K562 (cell line): ENCODE results near the gene TULP4. TPM values are rescaled to one million over a fixed set of nuclear protein-coding genes. Genes with fewer than 3 reads are reported as not detected.

Experiments
- ATF2 ChIP-seq: sonication (generic); formaldehyde crosslinking; IDR thresholded peaks from 2 replicates; pipeline ENCODE4 v1.8.1; 2022; ENCODE audit warnings: missing genetic modification reagents
- CREB5 ChIP-seq: fragments of 250-450 bp; sonication (Bioruptor Pico); IDR thresholded peaks from 2 replicates; pipeline ENCODE4 v1.5.0; 2020; ENCODE audit warnings: mild to moderate bottlenecking
- CTCF ChIP-seq, 3 experiments: IDR thresholded peaks in 2 of 3; conservative IDR thresholded peaks in 1 of 3; 2 replicates each; pipeline ENCODE4 v1.5.1; 2011 to 2012; ENCODE audit warnings: low read length in 3 of 3, mild to moderate bottlenecking in 3 of 3, control low read depth in 2 of 3, improper control_type of control experiment in 1 of 3, inconsistent platforms in 1 of 3, low read depth in 1 of 3, mixed read lengths in 1 of 3, moderate library complexity in 1 of 3; ENCODE audit not compliant: insufficient read depth in 2 of 3
- DLX4 ChIP-seq: fragments of 250-450 bp; sonication (Bioruptor Pico); IDR thresholded peaks from 2 replicates; pipeline ENCODE4 v1.6.1; 2021; ENCODE audit warnings: mild to moderate bottlenecking
- FOXP4 ChIP-seq: sonication (generic); formaldehyde crosslinking; IDR thresholded peaks from 2 replicates; pipeline ENCODE4 v1.8.0; 2022; ENCODE audit warnings: mild to moderate bottlenecking, missing genetic modification reagents, borderline replicate concordance
- MBD1 ChIP-seq: fragments of 250-450 bp; sonication (Bioruptor Pico); IDR thresholded peaks from 2 replicates; pipeline ENCODE4 v1.8.0; 2022; ENCODE audit warnings: inconsistent platforms
- NR2C1 ChIP-seq, 2 experiments: fragments of 450-650 bp; IDR thresholded peaks; 2 replicates each; pipeline ENCODE4 v1.6.1; 2017; ENCODE audit warnings: mild to moderate bottlenecking in 2 of 2, antibody characterized with exemption in 1 of 2, inconsistent platforms in 1 of 2, missing compliant biosample characterization in 1 of 2, missing genetic modification characterization in 1 of 2
- STAT5A ChIP-seq: IDR thresholded peaks from 2 replicates; pipeline ENCODE4 v1.6.1; 2012; ENCODE audit warnings: low read length, inconsistent platforms, borderline replicate concordance
- TEAD1 ChIP-seq, 2 experiments: fragments of 450-650 bp in 1 of 2; sonication (generic) in 1 of 2; formaldehyde crosslinking; IDR thresholded peaks; 2 replicates each; pipeline versions ENCODE4 v1.4.0 to v1.8.0; 2020 to 2022; ENCODE audit warnings: mild to moderate bottlenecking in 2 of 2, missing genetic modification reagents in 1 of 2
- THAP7 ChIP-seq: fragments of 250-450 bp; sonication (Bioruptor Pico); IDR thresholded peaks from 2 replicates; pipeline ENCODE4 v1.5.0; 2021
- THRAP3 ChIP-seq: fragments of 450-650 bp; IDR thresholded peaks from 2 replicates; pipeline ENCODE4 v1.6.1; 2016; ENCODE audit warnings: mild to moderate bottlenecking, inconsistent platforms, borderline replicate concordance
- ZNF12 ChIP-seq: sonication (generic); formaldehyde crosslinking; IDR thresholded peaks from 2 replicates; pipeline ENCODE4 v1.4.0; 2020; ENCODE audit warnings: mild to moderate bottlenecking, missing genetic modification reagents
- ZNF316 ChIP-seq: fragments of 450-650 bp; IDR thresholded peaks from 2 replicates; pipeline ENCODE4 v1.6.1; 2016
- polyA plus RNA-seq, 8 experiments: library from polyadenylated mRNA; depleted of rRNA in 4 of 8; stranded (reverse) in 5 of 8; unstranded in 3 of 8; fragments of >200 nt; fragmentation: Nextera tagmentation in 2 of 8; fragmentation: Illumina TruSeq in 1 of 8; extraction: Ambion mirVana in 2 of 8; extraction: Trizol in 1 of 8; gene quantifications; 2 replicates each; pipeline versions ENCODE4 v1.2.1 to v1.2.3, GENCODE V29; 2011 to 2014; ENCODE audit warnings: inconsistent platforms in 1 of 8, missing spikeins in 1 of 8
- total RNA-seq, 7 experiments: library from RNA; depleted of rRNA in 6 of 7; stranded (reverse); fragments of >200 nt in 6 of 7; fragmentation: Illumina TruSeq in 2 of 7; extraction: Trizol in 2 of 7; gene quantifications; 2 replicates each; pipeline versions ENCODE4 v1.2.1 to v1.2.3, GENCODE V29; 2011 to 2021; ENCODE audit warnings: low replicate concordance in 1 of 7

Gene TULP4
- total and polyA plus RNA-seq, 9 of the 15 experiments (the other 6 are each of a cell fraction or from before 2014, with no cell fraction given) = 1.2 to 50.4 (median 11.0) TPM

- TF ChIP-seq THRAP3 = no peak
- no peak for TF ChIP-seq ATF2
- 0 out of 4 replicates have a peak, but pooled peaks have one; percentile 31 to 67 for TF ChIP-seq TEAD1 (CRISPR knock-in tag; IDR thresholded peaks at IDR 0.05)
- TF ChIP-seq ZNF12 (CRISPR knock-in tag) = no peak; the same call in 1 of the 2 replicates
- no peak for TF ChIP-seq DLX4 (CRISPR knock-in tag)
- no peak for TF ChIP-seq STAT5A
- peak in 2 of 3 experiments; percentile 3 to 4; a peak in 1 of 6 replicates for TF ChIP-seq CTCF (IDR thresholded peaks at IDR 0.05 in 2 of 3, conservative IDR thresholded peaks at IDR 0.05 in 1 of 3; ENCODE audit: insufficient read depth in 2 of 3, low read depth in 1 of 3, low read length in 3 of 3)
- 0 out of 2 replicates have a peak, but pooled peaks have one; percentile 81 for TF ChIP-seq FOXP4 (CRISPR knock-in tag)
- TF ChIP-seq NR2C1 (IDR thresholded peaks at IDR 0.05) = no peak
- no peak for TF ChIP-seq NR2C1 (tag; IDR thresholded peaks at IDR 0.05)
- TF ChIP-seq MBD1 (CRISPR knock-in tag) = no peak
- TF ChIP-seq CREB5 (CRISPR knock-in tag) = no peak
- TF ChIP-seq ZNF316 = peak; percentile 91
- peak; percentile 63; the same call in 1 of the 2 replicates for TF ChIP-seq THAP7 (CRISPR knock-in tag)
These were observed 247.9 kb downstream of the TULP4 start, which contains the start of gene TMEM181 (continued) for GRCh38 chr6:158559895-158560835.
